Colonic mucosa (tissue), 4 donors: ENCODE results near the gene DCBLD1. TPM values are rescaled to one million over a fixed set of nuclear protein-coding genes. Genes with fewer than 3 reads are reported as not detected.

Experiments used
- DNase-seq: peaks from one replicate; pipeline ENCODE4 v3.0.0-alpha.2; 2020
- H3K27ac ChIP-seq: fragments of 200-600 bp; one replicate; pipeline ENCODE4 v1.8.0; 2021
- H3K27me3 ChIP-seq: fragments of 200-600 bp; one replicate; pipeline ENCODE4 v1.8.0; 2021
- H3K36me3 ChIP-seq: fragments of 200-600 bp; one replicate; pipeline ENCODE4 v1.8.0; 2021
- H3K4me1 ChIP-seq: fragments of 200-600 bp; one replicate; pipeline ENCODE4 v1.8.0; 2021; ENCODE audit warnings: mild to moderate bottlenecking
- H3K4me3 ChIP-seq: fragments of 200-600 bp; one replicate; pipeline ENCODE4 v1.8.0; 2021
- H3K9ac ChIP-seq, 2 donors: one replicate each; pipeline ENCODE4 v1.7.0; 2013; ENCODE audit warnings: control low read depth in 2 of 2, low read depth in 2 of 2, low read length in 2 of 2
- H3K9me3 ChIP-seq: fragments of 200-600 bp; one replicate; pipeline ENCODE4 v1.8.0; 2021
- CTCF ChIP-seq: fragments of 200-600 bp; IDR thresholded peaks from one replicate; pipeline ENCODE4 v1.8.0; 2022; ENCODE audit warnings: antibody characterized with exemption, mild to moderate bottlenecking
- intact Hi-C: fragments of 100-400 bp; cut with DNase I; formaldehyde crosslinking; loops from one replicate; pipeline ENCODE4 v1.14.1; 2022
- total RNA-seq, 2 donors: library from RNA; stranded (reverse); fragmentation: NEBNext Ultra II Directional in 1 of 2; extraction: Animal tissue kit (Norgen Biotek cat#: 25700) in 1 of 2; gene quantifications; one replicate each; pipeline ENCODE4 v1.2.1, GENCODE V29; 2021
- donor health status: healthy.
- donor health status: DM: no; HTN: no; CAD: no.
- donor health status: DM: no; HTN: no; CAD: no.

The DCBLD1 gene
- total RNA-seq, 2 donors from 2014 or later: 16.3 to 17.2 TPM

GRCh38 chr6:117505311-117505710 is 22.8 kb downstream of the DCBLD1 start:
- Histone ChIP-seq H3K9ac (no peak overlapping the region), H3K27ac (no peak overlapping the region), H3K4me3 (no peak overlapping the region), H3K36me3 (no peaks in the 10 kb centered on the region), H3K9me3 (no peaks in the 10 kb centered on the region), H3K27me3 (no peaks in the 10 kb centered on the region), H3K4me1 (no peaks in the 10 kb centered on the region)
- intact Hi-C loops: no loop called here
- no peak for DNase-seq
- TF ChIP-seq CTCF: no peak

GRCh38 chr6:117506180-117506835 is 23.8 kb downstream of the DCBLD1 start:
- no peak overlapping the region for H3K9ac ChIP-seq
- DNase-seq: no peak
- intact Hi-C loops: no loop called here
- no peak overlapping the region for H3K27ac ChIP-seq
- H3K4me3 ChIP-seq: no peak overlapping the region
- TF ChIP-seq CTCF: no peak
- H3K4me1 ChIP-seq: no peaks in the 10 kb centered on the region
- H3K27me3 ChIP-seq: no peaks in the 10 kb centered on the region
- H3K36me3 ChIP-seq: no peaks in the 10 kb centered on the region
- H3K9me3 ChIP-seq: no peaks in the 10 kb centered on the region

GRCh38 chr6:117506907-117507306 is 24.4 kb downstream of the DCBLD1 start:
- Histone ChIP-seq H3K27me3 (no peaks in the 10 kb centered on the region), H3K9ac (no peak overlapping the region), H3K36me3 (no peaks in the 10 kb centered on the region), H3K9me3 (no peaks in the 10 kb centered on the region), H3K27ac (no peak overlapping the region), H3K4me1 (no peaks in the 10 kb centered on the region), H3K4me3 (no peak overlapping the region)
- no peak for TF ChIP-seq CTCF
- DNase-seq: no peak
- intact Hi-C loops: no loop called here

GRCh38 chr6:117508450-117508971 is 26.0 kb downstream of the DCBLD1 start:
- intact Hi-C loops: no loop called here
- Histone ChIP-seq H3K4me1 (no peaks in the 10 kb centered on the region), H3K27me3 (no peaks in the 10 kb centered on the region), H3K4me3 (no peak overlapping the region), H3K36me3 (no peaks in the 10 kb centered on the region), H3K9me3 (no peaks in the 10 kb centered on the region), H3K9ac (no peak overlapping the region), H3K27ac (no peak overlapping the region)
- TF ChIP-seq CTCF: no peak
- DNase-seq: no peak

GRCh38 chr6:117509021-117509420 is 26.5 kb downstream of the DCBLD1 start:
- no peak for DNase-seq
- Histone ChIP-seq H3K9me3 (no peaks in the 10 kb centered on the region), H3K4me1 (no peaks in the 10 kb centered on the region), H3K4me3 (no peak overlapping the region), H3K9ac (no peak overlapping the region), H3K27ac (no peak overlapping the region), H3K36me3 (no peaks in the 10 kb centered on the region), H3K27me3 (no peaks in the 10 kb centered on the region)
- no peak for TF ChIP-seq CTCF
- intact Hi-C loops: no loop called here
